Astrocyte (in vitro differentiated cells and primary cell): ENCODE measurements around the gene LHPP. TPM values are rescaled to one million over a fixed set of nuclear protein-coding genes. Genes with fewer than 3 reads are reported as not detected.

ENCODE experiments used
- DNase-seq: peaks from one replicate; pipeline ENCODE4 v3.0.0-alpha.2; 2010; ENCODE audit warnings: low read depth
- FAIRE-seq: peaks from 2 replicates; lab custom pipeline; 2011; peaks lifted over from hg19 to GRCh38; lab: Jason Lieb, UNC
- H2AFZ ChIP-seq: 2 replicates; pipeline ENCODE4 v1.6.0; 2012; ENCODE audit warnings: low read depth, low read length, inconsistent platforms
- H3K27ac ChIP-seq: 2 replicates; pipeline ENCODE4 v1.5.1; 2011; ENCODE audit warnings: low read depth, low read length, inconsistent platforms
- H3K27me3 ChIP-seq: 2 replicates; pipeline ENCODE4 v1.6.0; 2011; ENCODE audit warnings: low read length, inconsistent platforms; ENCODE audit not compliant: insufficient read depth
- H3K36me3 ChIP-seq: 2 replicates; pipeline ENCODE4 v1.5.1; 2011; ENCODE audit warnings: low read length, inconsistent platforms; ENCODE audit not compliant: insufficient read depth
- H3K4me1 ChIP-seq: 2 replicates; pipeline ENCODE4 v1.5.1; 2011; ENCODE audit warnings: low read length, inconsistent platforms; ENCODE audit not compliant: insufficient read depth
- H3K4me2 ChIP-seq: 2 replicates; pipeline ENCODE4 v1.6.0; 2012; ENCODE audit warnings: low read length, inconsistent platforms
- H3K4me3 ChIP-seq: 2 replicates; pipeline ENCODE4 v1.5.1; 2011; ENCODE audit warnings: low read depth, mild to moderate bottlenecking, low read length, inconsistent platforms; ENCODE audit not compliant: insufficient read depth
- H3K79me2 ChIP-seq: 2 replicates; pipeline ENCODE4 v1.6.0; 2012; ENCODE audit warnings: mild to moderate bottlenecking, low read length, inconsistent platforms; ENCODE audit not compliant: insufficient read depth
- H3K9ac ChIP-seq: 2 replicates; pipeline ENCODE4 v1.6.0; 2012; ENCODE audit warnings: mild to moderate bottlenecking, low read length, inconsistent platforms
- H3K9me3 ChIP-seq: 2 replicates; pipeline ENCODE4 v1.5.1; 2012; ENCODE audit warnings: low read depth, mild to moderate bottlenecking, low read length, inconsistent platforms; ENCODE audit not compliant: insufficient read depth
- H4K20me1 ChIP-seq: 2 replicates; pipeline ENCODE4 v1.6.0; 2012; ENCODE audit warnings: low read length, inconsistent platforms; ENCODE audit not compliant: insufficient read depth
- H3K27ac Mint-ChIP-seq: one replicate; pipeline ENCODE4 v1.8.0; 2021; ENCODE audit warnings: mild to moderate bottlenecking, mixed read lengths; ENCODE audit not compliant: unreplicated experiment
- H3K27me3 Mint-ChIP-seq: one replicate; pipeline ENCODE4 v1.8.0; 2021; ENCODE audit warnings: low read depth, mixed read lengths; ENCODE audit not compliant: unreplicated experiment
- H3K36me3 Mint-ChIP-seq: one replicate; pipeline ENCODE4 v1.8.0; 2021; ENCODE audit warnings: low read depth, mixed read lengths; ENCODE audit not compliant: unreplicated experiment
- H3K4me1 Mint-ChIP-seq: one replicate; pipeline ENCODE4 v1.8.0; 2021; ENCODE audit warnings: low read depth, mixed read lengths; ENCODE audit not compliant: unreplicated experiment
- H3K4me3 Mint-ChIP-seq: one replicate; pipeline ENCODE4 v1.8.0; 2021; ENCODE audit warnings: mild to moderate bottlenecking, moderate library complexity, mixed read lengths; ENCODE audit not compliant: unreplicated experiment
- H3K9me3 Mint-ChIP-seq: one replicate; pipeline ENCODE4 v1.8.0; 2021; ENCODE audit warnings: mild to moderate bottlenecking, mixed read lengths; ENCODE audit not compliant: unreplicated experiment
- EZH2 ChIP-seq: IDR thresholded peaks from 2 replicates; pipeline ENCODE4 v1.6.1; 2012; ENCODE audit warnings: mild to moderate bottlenecking, low read length, inconsistent platforms; ENCODE audit not compliant: insufficient read depth
- total RNA-seq: library from RNA; stranded (reverse); gene quantifications from 2 replicates; pipeline ENCODE4 v1.2.1, GENCODE V29; 2021
- TF ChIP-seq, protein P1 (sequence below): IDR thresholded peaks from 2 replicates; pipeline ENCODE4 v1.5.1; 2011; ENCODE audit warnings: low read depth, mild to moderate bottlenecking, inconsistent platforms, low read length, moderate library complexity; ENCODE audit not compliant: insufficient read depth

LHPP gene
- total RNA-seq, 1 donor from 2014 or later = 6.9 TPM

DNA sequence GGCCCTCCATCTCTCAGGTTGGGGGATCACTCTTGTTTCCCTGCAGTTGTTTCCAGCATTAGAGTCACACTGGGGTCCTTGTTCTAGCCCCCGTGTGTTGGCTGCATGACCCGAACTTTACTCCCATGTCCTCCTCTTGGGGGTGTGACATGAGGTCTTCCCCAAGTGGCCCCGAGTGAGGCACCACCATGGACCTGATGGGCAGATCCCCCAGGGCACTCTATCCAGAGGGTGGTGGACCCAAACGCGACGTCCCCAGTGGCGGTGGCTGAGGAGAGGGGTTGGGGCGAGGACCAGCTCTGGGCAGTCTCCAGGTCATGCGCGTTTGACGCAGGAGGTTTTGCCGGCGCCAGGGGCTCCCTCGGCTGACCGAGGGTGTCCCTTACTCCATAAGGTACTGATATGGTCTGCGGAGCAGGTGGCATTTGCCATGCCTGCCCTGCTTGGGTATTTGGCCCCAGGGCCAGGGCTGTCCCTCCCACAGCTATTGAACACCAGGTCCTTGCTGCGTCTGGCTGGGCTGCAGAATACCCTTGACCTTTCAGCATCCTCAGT is 131.9 kb downstream of the LHPP start:
- no peak overlapping the region for H2AFZ ChIP-seq
- H3K4me3 Mint-ChIP-seq = no peak overlapping the region
- TF ChIP-seq, protein P1, sequence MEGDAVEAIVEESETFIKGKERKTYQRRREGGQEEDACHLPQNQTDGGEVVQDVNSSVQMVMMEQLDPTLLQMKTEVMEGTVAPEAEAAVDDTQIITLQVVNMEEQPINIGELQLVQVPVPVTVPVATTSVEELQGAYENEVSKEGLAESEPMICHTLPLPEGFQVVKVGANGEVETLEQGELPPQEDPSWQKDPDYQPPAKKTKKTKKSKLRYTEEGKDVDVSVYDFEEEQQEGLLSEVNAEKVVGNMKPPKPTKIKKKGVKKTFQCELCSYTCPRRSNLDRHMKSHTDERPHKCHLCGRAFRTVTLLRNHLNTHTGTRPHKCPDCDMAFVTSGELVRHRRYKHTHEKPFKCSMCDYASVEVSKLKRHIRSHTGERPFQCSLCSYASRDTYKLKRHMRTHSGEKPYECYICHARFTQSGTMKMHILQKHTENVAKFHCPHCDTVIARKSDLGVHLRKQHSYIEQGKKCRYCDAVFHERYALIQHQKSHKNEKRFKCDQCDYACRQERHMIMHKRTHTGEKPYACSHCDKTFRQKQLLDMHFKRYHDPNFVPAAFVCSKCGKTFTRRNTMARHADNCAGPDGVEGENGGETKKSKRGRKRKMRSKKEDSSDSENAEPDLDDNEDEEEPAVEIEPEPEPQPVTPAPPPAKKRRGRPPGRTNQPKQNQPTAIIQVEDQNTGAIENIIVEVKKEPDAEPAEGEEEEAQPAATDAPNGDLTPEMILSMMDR = no peak
- TF ChIP-seq EZH2 = no peak
- H3K27me3 ChIP-seq = peaks cover 3% of the 10 kb centered on the region
- H4K20me1 ChIP-seq = no peaks in the 10 kb centered on the region
- DNase-seq (no peak), FAIRE-seq (no peak)
- H3K4me3 ChIP-seq = no peak overlapping the region
- H3K79me2 ChIP-seq = no peaks in the 10 kb centered on the region
- peaks cover 2% of the 10 kb centered on the region for H3K4me1 ChIP-seq
- no peak overlapping the region for H3K4me2 ChIP-seq
- H3K36me3 ChIP-seq = no peaks in the 10 kb centered on the region
- peaks cover 3% of the 10 kb centered on the region for H3K4me1 Mint-ChIP-seq
- peaks cover 15% of the 10 kb centered on the region for H3K9me3 ChIP-seq
- H3K9ac ChIP-seq = no peak overlapping the region
- H3K27ac Mint-ChIP-seq = no peak overlapping the region
- H3K9me3 Mint-ChIP-seq = peaks cover 10% of the 10 kb centered on the region
- no peak overlapping the region for H3K27ac ChIP-seq
- H3K27me3 Mint-ChIP-seq = peaks cover 14% of the 10 kb centered on the region
- peaks cover 9% of the 10 kb centered on the region for H3K36me3 Mint-ChIP-seq

DNA sequence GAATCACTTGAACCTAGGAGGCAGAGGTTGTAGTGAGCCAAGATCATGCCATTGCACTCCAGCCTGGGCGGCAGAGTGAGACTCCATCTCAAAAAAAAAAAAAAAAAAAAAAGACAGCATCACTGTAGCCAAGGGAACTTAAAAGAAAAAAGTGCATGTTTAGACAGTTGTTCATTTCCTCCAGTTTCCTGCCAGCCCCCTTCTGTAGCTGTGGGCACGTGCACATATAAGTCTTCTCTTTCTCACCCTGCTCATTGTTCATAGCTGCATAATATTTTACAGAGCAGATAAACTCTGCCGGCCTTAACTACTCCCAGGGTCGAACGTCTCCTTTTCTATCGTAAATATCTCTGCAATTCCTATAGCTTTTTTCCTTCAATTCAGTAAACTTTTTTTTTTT is 132.6 kb downstream of the LHPP start:
- Histone ChIP-seq H4K20me1 (no peaks in the 10 kb centered on the region), H3K9ac (no peak overlapping the region), H3K9me3 (peaks cover 15% of the 10 kb centered on the region), H3K79me2 (no peaks in the 10 kb centered on the region), H3K36me3 (no peaks in the 10 kb centered on the region), H3K27ac (no peak overlapping the region), H2AFZ (no peak overlapping the region), H3K27me3 (peaks cover 3% of the 10 kb centered on the region), H3K4me1 (no peaks in the 10 kb centered on the region), H3K4me3 (no peak overlapping the region), H3K4me2 (no peak overlapping the region)
- Mint-ChIP-seq H3K27me3 (peaks cover 18% of the 10 kb centered on the region), H3K9me3 (peaks cover 10% of the 10 kb centered on the region), H3K36me3 (peaks cover 9% of the 10 kb centered on the region), H3K27ac (no peak overlapping the region), H3K4me1 (peaks cover 3% of the 10 kb centered on the region), H3K4me3 (no peak overlapping the region)
- FAIRE-seq (no peak), DNase-seq (no peak)
- TF ChIP-seq, protein P1 = no peak
- no peak for TF ChIP-seq EZH2

DNA sequence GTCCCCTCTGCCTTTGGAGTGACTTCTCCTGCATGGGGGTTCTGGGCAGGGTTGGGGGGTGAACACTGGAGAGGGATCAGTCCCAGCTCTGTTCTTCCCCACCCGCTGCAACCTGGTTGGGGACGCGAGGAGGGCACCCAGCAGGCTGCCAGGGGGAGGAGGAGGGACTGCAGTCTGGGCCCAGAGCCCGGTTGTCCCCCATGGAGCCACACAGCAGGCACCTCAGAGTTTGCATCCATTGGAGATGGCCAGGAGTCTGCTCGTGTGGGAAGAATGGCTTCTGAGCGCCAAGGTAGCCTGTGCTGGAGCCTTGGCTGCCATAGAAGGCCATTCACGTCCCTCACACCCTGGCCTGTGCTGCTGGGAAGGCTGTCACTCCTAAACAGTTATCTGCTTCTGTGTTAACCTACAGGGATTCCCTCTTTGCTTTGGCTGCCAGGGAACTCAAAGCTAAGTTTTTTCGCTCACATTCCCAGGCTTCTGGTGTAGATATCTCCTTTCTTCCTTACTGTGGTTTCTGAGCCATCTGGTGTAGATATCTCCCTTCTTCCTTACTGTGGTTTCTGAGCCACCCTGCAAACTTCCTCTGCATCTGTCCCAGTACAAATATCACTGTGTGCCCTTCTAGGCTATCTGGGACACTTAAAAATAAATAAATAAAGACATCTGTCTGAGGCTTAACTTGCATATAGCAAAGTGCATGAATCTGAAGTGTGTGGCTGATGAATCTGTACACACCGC is 133.7 kb downstream of the LHPP start:
- Mint-ChIP-seq H3K27me3 (peaks cover 17% of the 10 kb centered on the region), H3K36me3 (peaks cover 9% of the 10 kb centered on the region), H3K4me1 (peaks cover 3% of the 10 kb centered on the region), H3K9me3 (peaks cover 10% of the 10 kb centered on the region), H3K4me3 (no peak overlapping the region), H3K27ac (no peak overlapping the region)
- Histone ChIP-seq H3K9ac (no peak overlapping the region), H3K4me2 (no peak overlapping the region), H2AFZ (no peak overlapping the region), H3K79me2 (no peaks in the 10 kb centered on the region), H4K20me1 (no peaks in the 10 kb centered on the region), H3K9me3 (peaks cover 15% of the 10 kb centered on the region), H3K27ac (no peak overlapping the region), H3K36me3 (no peaks in the 10 kb centered on the region), H3K4me3 (no peak overlapping the region), H3K27me3 (peaks cover 2% of the 10 kb centered on the region), H3K4me1 (no peaks in the 10 kb centered on the region)
- FAIRE-seq (no peak), DNase-seq (no peak)
- no peak for TF ChIP-seq EZH2
- TF ChIP-seq, protein P1 = no peak
